GM18526 (cell line): ENCODE data around the gene MFSD1.

Experiments
- POLR2A ChIP-seq: IDR thresholded peaks from 3 replicates; pipeline ENCODE4 v1.6.1; 2011; ENCODE audit not compliant: insufficient read length; ENCODE audit errors: extremely low read depth

MFSD1 gene

DNA sequence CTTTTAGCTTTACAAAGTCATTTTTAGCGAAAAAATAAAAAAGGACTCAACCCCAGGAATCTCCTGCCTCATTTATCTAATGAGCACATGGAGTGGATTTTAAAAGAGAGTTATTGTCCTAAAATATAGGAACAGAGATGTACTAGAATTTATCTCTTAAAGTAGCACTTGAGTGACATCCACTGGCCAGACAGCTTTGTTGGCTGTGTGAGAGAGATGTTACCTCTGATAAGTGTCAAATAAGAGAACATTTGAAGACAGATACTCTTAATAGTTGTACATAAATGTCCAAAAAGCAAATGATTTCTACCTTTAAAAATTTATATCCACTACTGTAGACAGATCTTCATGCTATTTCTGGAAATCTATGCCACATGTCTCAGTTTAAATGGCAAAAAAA is 12.3 kb upstream of the MFSD1 start:
- no peak for TF ChIP-seq POLR2A

GRCh38 chr3:158790901-158791589 is 10.8 kb upstream of the MFSD1 start:
- no peak for TF ChIP-seq POLR2A

DNA sequence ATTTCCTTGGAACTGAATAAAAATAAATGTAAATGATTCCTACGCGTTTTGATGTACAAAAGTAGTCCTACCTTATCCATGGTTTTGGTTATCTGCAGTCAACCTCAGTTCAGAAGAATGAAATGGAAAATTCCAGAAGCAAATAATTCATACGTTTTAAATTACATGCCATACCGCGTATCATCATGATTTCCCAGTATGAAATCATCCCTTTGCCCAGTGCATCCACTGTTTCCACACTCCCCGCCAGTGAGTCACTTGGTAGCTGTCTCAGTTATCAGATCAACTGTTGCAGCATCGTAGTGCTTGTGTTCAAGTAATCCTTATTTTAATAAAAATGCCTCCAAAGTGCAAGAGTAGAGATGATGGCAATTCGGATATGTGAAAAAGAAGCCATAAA is 9.1 kb upstream of the MFSD1 start:
- TF ChIP-seq POLR2A, result no peak

- TF ChIP-seq POLR2A, result no peak
Observed at GRCh38 chr3:158794206-158794605, 7.6 kb upstream of the MFSD1 start.

DNA sequence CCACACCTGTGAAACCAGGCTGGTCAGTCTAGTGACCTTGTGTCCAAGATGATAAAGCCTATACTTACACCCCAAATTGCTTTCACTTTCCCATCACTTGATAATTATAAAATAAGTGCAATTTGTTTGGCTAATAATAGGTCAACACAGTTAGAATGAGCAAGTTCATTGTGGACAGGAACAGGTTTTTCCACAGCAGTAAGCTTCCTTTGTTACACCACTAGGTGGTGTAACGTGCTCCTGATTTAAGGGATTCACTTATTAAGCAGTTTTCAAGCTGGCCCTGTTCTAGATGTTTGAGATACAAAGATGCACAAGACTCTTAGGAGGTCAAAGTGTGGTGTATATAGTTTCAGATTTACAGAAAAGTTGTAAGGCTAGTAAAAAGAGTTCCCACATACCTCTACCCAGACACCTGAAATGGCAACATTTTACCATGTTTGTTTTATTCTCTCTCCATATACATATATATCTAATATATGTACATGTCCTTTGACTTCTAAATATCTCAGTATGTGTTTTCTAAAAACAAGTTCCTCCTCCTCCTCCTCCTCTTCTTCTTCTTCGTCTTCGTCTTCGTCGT is 6.8 kb upstream of the MFSD1 start:
- no peak for TF ChIP-seq POLR2A

DNA sequence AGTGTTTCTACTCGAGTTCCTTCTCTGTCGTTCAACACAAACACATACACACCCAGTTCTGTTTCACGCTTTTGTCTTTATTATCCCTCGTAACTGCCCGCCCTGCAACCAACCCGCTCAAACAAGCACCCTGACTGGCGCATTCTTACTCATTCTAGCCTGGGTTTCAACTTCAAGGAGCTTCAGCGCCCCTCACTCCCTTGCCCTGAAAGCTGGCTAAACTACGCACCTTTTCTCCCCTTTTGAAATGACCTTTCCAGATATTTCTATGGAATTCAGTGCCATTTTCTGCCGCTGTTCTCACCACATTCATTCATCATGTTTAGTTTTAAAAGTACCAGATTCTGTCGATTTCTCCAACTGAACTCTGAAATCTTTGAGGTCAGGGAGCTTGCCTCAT is 653 bp upstream of the MFSD1 start:
- no peak for TF ChIP-seq POLR2A

GRCh38 chr3:158802409-158803268 is 785 bp downstream of the MFSD1 start:
- TF ChIP-seq POLR2A, result no peak

GRCh38 chr3:158804441-158804840 is 2.6 kb downstream of the MFSD1 start:
- TF ChIP-seq POLR2A, result no peak

- no peak for TF ChIP-seq POLR2A
Observed at GRCh38 chr3:158808697-158809096, 6.8 kb downstream of the MFSD1 start.

DNA sequence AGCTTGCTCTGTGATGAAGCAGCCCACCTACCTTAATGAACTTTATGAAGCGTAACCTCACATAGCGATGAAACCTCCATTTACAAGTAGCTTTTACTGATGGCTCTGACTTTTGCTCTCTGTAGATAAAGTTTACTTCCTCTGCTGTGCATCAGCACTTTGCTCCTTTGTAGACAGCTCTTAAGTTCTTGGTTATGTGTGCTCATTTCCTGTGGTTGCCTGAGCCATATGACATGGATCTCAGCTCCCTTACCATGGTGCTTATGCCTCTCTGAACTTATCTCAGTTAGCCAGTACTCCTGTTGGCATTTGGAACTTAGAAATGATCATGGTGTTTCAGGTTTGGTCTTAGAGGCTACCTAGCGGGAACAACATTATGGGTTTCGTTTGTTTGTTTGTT is 7.8 kb downstream of the MFSD1 start:
- TF ChIP-seq POLR2A, result no peak

- TF ChIP-seq POLR2A, result no peak
Observed at GRCh38 chr3:158810823-158811724, 9.2 kb downstream of the MFSD1 start.

DNA sequence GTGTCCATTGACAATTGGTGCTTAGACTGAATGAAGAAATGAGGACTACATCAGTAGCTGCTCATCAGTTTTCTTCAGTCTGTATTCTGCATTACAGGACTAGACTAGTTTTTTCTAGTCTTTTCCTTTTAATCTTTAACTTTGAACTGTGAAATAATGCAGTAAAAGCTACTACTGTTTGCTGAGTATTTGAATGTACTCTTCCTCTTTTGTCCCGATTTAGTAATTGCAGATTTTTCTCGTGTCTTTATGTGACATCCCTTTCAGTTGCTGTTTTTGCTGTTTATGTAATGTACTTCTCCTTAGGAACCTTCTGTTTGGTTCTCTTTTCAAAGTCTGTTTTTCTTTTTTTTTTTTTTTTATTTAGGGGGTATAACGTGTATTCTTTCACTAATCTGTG is 17.4 kb downstream of the MFSD1 start:
- TF ChIP-seq POLR2A, result no peak

GRCh38 chr3:158820521-158820920 is 18.7 kb downstream of the MFSD1 start:
- no peak for TF ChIP-seq POLR2A

GRCh38 chr3:158821847-158822246 is 20.0 kb downstream of the MFSD1 start:
- TF ChIP-seq POLR2A, result no peak

DNA sequence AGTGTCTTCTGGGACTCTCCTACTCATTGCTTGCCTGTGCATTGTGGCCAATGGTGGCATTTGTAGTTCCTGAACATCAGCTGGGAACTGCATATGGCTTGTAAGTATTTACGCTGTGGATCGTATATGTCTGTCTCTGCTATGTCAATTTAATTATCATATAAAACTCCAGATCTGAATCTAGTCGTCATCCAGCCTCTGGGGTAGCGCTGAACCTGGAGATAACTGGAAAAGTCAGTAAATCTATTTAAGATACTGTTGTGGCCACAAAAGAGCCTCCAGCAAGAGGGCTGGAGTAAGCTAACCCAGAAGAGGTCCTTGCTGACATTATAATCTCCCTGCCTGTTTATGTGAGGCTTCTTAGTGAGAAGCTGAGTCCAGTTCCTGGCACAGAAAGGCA is 21.6 kb downstream of the MFSD1 start:
- no peak for TF ChIP-seq POLR2A

DNA sequence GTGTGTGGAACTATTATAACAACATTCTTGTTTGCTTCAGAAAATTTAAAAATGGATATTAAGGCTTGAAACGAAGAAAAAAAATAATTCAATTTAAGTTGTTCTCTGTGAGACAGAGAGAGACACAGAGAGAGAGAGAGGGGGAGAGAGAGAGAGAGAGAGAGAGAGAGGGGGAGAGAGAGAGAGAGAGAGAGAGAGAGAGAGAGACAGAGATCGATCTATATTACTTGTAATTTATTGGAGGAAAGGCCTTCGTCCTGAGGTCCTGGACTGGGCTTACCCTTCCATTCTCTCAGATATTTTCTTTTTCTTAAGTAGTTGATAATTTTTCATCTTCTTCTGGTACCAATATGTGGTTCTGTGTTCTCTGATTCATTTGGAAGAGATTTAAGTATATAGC is 25.9 kb downstream of the MFSD1 start:
- TF ChIP-seq POLR2A, result no peak

DNA sequence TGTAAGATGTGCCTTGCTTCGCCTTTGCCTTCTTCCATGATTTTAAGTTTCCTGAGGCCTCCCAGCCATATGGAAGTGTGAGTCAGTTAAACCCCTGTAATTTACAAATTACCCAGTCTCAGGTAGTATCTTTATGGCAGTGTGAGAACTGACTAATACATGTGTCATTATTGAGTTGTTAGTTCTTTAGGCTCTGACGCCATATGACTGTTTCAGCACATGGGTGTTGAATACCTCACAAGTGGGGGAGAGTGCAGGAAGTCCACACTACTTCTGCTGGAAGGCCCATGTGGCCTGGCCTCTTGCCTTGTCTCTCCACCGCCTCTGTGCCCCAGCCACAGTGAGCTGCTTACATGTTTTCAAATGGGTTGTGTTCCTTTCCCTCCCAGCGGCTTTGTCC is 28.5 kb downstream of the MFSD1 start:
- no peak for TF ChIP-seq POLR2A
